Fibroblast of lung (primary cell): Measurements from ENCODE around the gene USP47.

Experiments used
- CTCF ChIP-seq, 2 donors: IDR thresholded peaks in 1 of 2; conservative IDR thresholded peaks in 1 of 2; 1 replicate in 1 of 2; 2 replicates in 1 of 2; pipeline ENCODE4 v1.5.1; 2011 to 2012; ENCODE audit warnings: low read length in 2 of 2, control low read depth in 1 of 2, inconsistent platforms in 1 of 2, low read depth in 1 of 2, mild to moderate bottlenecking in 1 of 2
- EZH2 ChIP-seq: IDR thresholded peaks from 2 replicates; pipeline ENCODE4 v1.5.1; 2012; ENCODE audit warnings: low read length, control low read depth, mild to moderate bottlenecking; ENCODE audit errors: missing control alignments

- TF ChIP-seq CTCF (conservative IDR thresholded peaks at IDR 0.05 in 1 of 2, IDR thresholded peaks at IDR 0.05 in 1 of 2; ENCODE audit: low read depth in 1 of 2, low read length in 2 of 2) (no peak), EZH2 (no peak)
Observed at GRCh38 chr11:11977206-11977938, 135.6 kb downstream of the USP47 start.
